SU-DHL-6 (cell line): Measurements from ENCODE around the gene PRX.
"Not testable (repeated sequence)": the region's sequence is repeated elsewhere in the genome, so short reads cannot be mapped to it uniquely, and the experiment has no call there.

Source experiments
- H2AFZ ChIP-seq: fragments of 200-600 bp; sonication (generic); 2 replicates; pipeline ENCODE4 v1.6.1; 2014; ENCODE audit warnings: low read depth, mild to moderate bottlenecking, moderate library complexity, mixed read lengths, antibody characterized with exemption, low read length; ENCODE audit not compliant: severe bottlenecking
- H3F3A ChIP-seq: fragments of 200-600 bp; shearing (Covaris generic); 2 replicates; pipeline ENCODE4 v1.6.0; 2016; ENCODE audit warnings: antibody characterized with exemption, mild to moderate bottlenecking; ENCODE audit not compliant: insufficient read depth
- H3K27ac ChIP-seq: fragments of 200-600 bp; sonication (generic); 2 replicates; pipeline ENCODE4 v1.5.1; 2016; ENCODE audit warnings: low read depth, mild to moderate bottlenecking, low read length, moderate library complexity, mixed read lengths
- H3K27me3 ChIP-seq: fragments of 200-600 bp; sonication (generic), shearing (Covaris generic); 2 replicates; pipeline ENCODE4 v1.6.0; 2014; ENCODE audit warnings: mild to moderate bottlenecking, low read length
- H3K36me3 ChIP-seq: fragments of 200-600 bp; sonication (generic); 2 replicates; pipeline ENCODE4 v1.6.1; 2014; ENCODE audit warnings: mild to moderate bottlenecking, low read length, mixed read lengths
- H3K4me2 ChIP-seq: fragments of 300-600, 200-600 bp; shearing (Covaris generic), sonication (generic); 2 replicates; pipeline ENCODE4 v1.6.0; 2014; ENCODE audit warnings: low read length, low read depth, mild to moderate bottlenecking; ENCODE audit not compliant: poor library complexity, severe bottlenecking
- H3K4me3 ChIP-seq: fragments of 200-600 bp; sonication (generic); 2 replicates; pipeline ENCODE4 v1.5.1; 2014; ENCODE audit warnings: antibody characterized with exemption, low read length, mild to moderate bottlenecking, mixed read lengths; ENCODE audit not compliant: insufficient read depth, poor library complexity, severe bottlenecking
- H3K79me2 ChIP-seq: fragments of 200-600 bp; sonication (generic); 2 replicates; pipeline ENCODE4 v1.6.1; 2014; ENCODE audit warnings: mild to moderate bottlenecking, low read length, moderate library complexity; ENCODE audit not compliant: insufficient read depth
- H3K9ac ChIP-seq: fragments of 200-600 bp; sonication (generic); 2 replicates; pipeline ENCODE4 v1.7.0; 2014; ENCODE audit warnings: mild to moderate bottlenecking, low read length
- H3K9me2 ChIP-seq: fragments of 200-600 bp; sonication (generic); replicated peaks from 2 replicates; pipeline ENCODE4 v1.6.1; 2014; ENCODE audit warnings: low read length; ENCODE audit not compliant: insufficient read depth
- H3K9me3 ChIP-seq: fragments of 200-600 bp; sonication (generic); 2 replicates; pipeline ENCODE4 v1.6.1; 2014; ENCODE audit warnings: low read length, mixed read lengths; ENCODE audit not compliant: insufficient read depth
- H4K20me1 ChIP-seq: fragments of 200-600 bp; sonication (generic); 2 replicates; pipeline ENCODE4 v1.6.1; 2014; ENCODE audit warnings: low read depth, mild to moderate bottlenecking, antibody characterized with exemption, low read length, moderate library complexity, mixed read lengths
- EZH2phosphoT487 ChIP-seq: fragments of 200-600 bp; sonication (generic), shearing (Covaris generic); conservative IDR thresholded peaks from 2 replicates; pipeline ENCODE4 v1.6.1; 2018; ENCODE audit warnings: mild to moderate bottlenecking, antibody characterized with exemption, low read length, moderate library complexity, mixed read lengths
- TF ChIP-seq, protein P1 (sequence below): fragments of 200-600 bp; sonication (generic); IDR thresholded peaks from one replicate; pipeline ENCODE4 v1.5.1; 2017; ENCODE audit warnings: antibody characterized with exemption, mild to moderate bottlenecking, low read length, moderate library complexity; ENCODE audit not compliant: insufficient read depth, poor library complexity, severe bottlenecking

PRX gene

GRCh38 chr19:40458597-40458974 is 45.4 kb upstream of the PRX start:
- H2AFZ ChIP-seq = no peak overlapping the region
- no peak overlapping the region for H3K4me3 ChIP-seq
- H3K79me2 ChIP-seq = no peaks in the 10 kb centered on the region
- no peak overlapping the region for H3K9ac ChIP-seq
- no peaks in the 10 kb centered on the region for H3K9me3 ChIP-seq
- H3K9me2 ChIP-seq = no peaks in the 10 kb centered on the region
- no peaks in the 10 kb centered on the region for H3K27me3 ChIP-seq
- H3K36me3 ChIP-seq = no peaks in the 10 kb centered on the region
- no peaks in the 10 kb centered on the region for H4K20me1 ChIP-seq
- H3F3A ChIP-seq = no peaks in the 10 kb centered on the region
- no peak overlapping the region for H3K27ac ChIP-seq
- TF ChIP-seq, protein P1, sequence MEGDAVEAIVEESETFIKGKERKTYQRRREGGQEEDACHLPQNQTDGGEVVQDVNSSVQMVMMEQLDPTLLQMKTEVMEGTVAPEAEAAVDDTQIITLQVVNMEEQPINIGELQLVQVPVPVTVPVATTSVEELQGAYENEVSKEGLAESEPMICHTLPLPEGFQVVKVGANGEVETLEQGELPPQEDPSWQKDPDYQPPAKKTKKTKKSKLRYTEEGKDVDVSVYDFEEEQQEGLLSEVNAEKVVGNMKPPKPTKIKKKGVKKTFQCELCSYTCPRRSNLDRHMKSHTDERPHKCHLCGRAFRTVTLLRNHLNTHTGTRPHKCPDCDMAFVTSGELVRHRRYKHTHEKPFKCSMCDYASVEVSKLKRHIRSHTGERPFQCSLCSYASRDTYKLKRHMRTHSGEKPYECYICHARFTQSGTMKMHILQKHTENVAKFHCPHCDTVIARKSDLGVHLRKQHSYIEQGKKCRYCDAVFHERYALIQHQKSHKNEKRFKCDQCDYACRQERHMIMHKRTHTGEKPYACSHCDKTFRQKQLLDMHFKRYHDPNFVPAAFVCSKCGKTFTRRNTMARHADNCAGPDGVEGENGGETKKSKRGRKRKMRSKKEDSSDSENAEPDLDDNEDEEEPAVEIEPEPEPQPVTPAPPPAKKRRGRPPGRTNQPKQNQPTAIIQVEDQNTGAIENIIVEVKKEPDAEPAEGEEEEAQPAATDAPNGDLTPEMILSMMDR = no peak
- no peak for TF ChIP-seq EZH2phosphoT487
- H3K4me2 ChIP-seq = no peak overlapping the region

DNA sequence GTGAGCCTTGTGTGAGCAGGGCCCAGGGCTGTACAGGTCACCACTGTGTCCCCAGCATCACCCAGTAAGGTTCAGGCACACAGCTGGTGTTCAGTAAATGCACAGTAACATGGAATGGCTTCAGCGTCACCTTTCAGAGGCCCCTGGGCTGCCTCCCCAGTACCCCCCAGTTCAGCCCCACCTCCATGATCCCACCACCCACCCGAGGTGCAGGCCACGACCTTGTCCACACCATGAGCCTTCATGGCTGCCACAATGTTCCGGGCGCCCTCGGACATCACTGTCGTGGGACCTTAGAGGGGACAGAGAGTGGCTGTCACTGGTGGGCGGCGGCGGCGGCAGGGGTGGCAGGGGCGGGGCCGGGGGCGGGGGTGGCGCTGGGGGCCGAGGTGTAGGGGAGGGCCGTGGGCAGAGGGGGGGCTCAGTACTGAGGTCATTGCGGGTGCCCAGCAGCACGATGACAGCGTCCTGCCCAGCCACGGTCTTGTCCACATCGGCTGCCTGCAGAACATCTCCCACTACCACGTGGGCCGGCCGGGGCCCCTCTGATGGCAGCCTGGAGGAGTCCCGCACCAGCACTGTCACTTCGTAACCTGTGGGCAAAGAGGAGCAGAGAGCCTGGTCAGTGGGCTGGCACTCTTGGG is 44.9 kb upstream of the PRX start:
- Histone ChIP-seq H3K79me2 (no peaks in the 10 kb centered on the region), H3K4me2 (no peak overlapping the region), H3K9me3 (no peaks in the 10 kb centered on the region), H3K36me3 (no peaks in the 10 kb centered on the region), H4K20me1 (no peaks in the 10 kb centered on the region), H3K27ac (no peak overlapping the region), H3K27me3 (no peaks in the 10 kb centered on the region), H3K9ac (no peak overlapping the region), H3F3A (no peaks in the 10 kb centered on the region), H2AFZ (no peak overlapping the region), H3K4me3 (no peak overlapping the region), H3K9me2 (no peaks in the 10 kb centered on the region)
- TF ChIP-seq, protein P1 = no peak
- no peak for TF ChIP-seq EZH2phosphoT487

DNA sequence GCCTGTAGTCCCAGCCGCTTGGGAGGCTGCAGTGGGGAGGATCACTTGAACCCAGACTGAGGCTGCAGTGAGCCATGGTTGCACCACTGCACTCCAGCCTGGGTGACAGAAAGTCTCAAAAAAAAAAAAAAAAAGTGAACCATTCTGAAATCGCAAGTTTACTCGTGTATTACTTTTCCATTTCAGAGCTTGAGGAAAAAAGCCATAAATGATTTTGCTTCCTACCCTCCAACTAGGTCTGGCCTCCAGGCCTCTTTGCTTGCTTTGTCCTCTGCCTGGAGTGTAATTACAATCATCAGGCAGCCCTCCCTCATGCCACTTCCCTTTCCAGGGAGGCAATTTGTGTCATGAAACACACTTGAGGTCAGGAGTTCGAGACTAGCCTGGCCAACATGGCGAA is 43.9 kb upstream of the PRX start:
- Histone ChIP-seq H3K9me3 (no peaks in the 10 kb centered on the region), H2AFZ (no peak overlapping the region), H3K4me2 (no peak overlapping the region), H3K4me3 (no peak overlapping the region), H3K79me2 (no peaks in the 10 kb centered on the region), H3K36me3 (no peaks in the 10 kb centered on the region), H3K27ac (no peak overlapping the region), H3K27me3 (no peaks in the 10 kb centered on the region), H3K9me2 (no peaks in the 10 kb centered on the region), H4K20me1 (no peaks in the 10 kb centered on the region), H3F3A (no peaks in the 10 kb centered on the region), H3K9ac (no peak overlapping the region)
- TF ChIP-seq, protein P1 = no peak
- TF ChIP-seq EZH2phosphoT487 = no peak

GRCh38 chr19:40453943-40454342 is 40.8 kb upstream of the PRX start:
- not testable (repeated sequence) for H3K4me3 ChIP-seq, H3K36me3 ChIP-seq, H3K27ac ChIP-seq, H4K20me1 ChIP-seq, H2AFZ ChIP-seq, H3F3A ChIP-seq, H3K79me2 ChIP-seq, H3K27me3 ChIP-seq, H3K9ac ChIP-seq, H3K9me3 ChIP-seq, H3K9me2 ChIP-seq, H3K4me2 ChIP-seq
